ENCODE data around the gene MGMT. TPM values are rescaled to one million over a fixed set of nuclear protein-coding genes. Genes with fewer than 3 reads are reported as not detected.

Gene MGMT
- total and polyA plus RNA-seq, 2 donors (not counting 3 experiments of a cell fraction or from before 2014, with no cell fraction given) = 15.0 to 15.2 TPM

DNA sequence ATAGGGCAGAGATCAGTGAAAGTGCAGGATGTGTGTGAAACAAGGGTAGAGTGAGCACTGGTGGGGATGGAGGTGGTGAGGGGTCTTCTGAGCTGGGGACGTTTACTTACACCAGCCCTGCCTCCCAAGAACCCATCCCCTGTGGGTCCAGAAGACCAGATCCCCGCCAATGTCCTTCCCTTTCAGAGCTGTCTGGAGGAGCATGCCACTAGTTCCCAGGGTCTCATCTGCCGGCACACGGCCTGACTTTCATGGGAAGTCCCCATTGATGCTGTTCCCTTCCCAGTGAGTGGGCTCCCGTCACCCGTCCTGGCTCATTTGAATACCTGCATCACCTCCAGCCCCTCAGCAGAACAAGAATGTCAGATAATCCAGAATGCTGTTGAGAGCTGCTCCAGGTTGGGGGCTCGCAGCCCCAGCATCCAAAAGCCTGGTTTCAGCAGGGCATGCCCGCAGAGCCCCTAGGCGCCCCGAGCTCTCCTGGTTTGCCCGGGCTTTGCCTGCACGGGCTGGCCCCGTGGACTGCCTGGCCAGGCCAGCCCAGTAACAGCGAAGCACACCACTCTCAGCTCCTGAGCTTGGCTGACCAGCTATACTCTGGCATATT lies 246.7 kb downstream of the MGMT start:
- H3K9me1 ChIP-seq (replicated peaks; ENCODE audit: control insufficient read depth, extremely low read depth, insufficient read depth, low read length) = no peaks in the 10 kb centered on the region
- CTCF ChIA-PET = no interaction called here
- POLR2A ChIA-PET = no interaction called here

More for the DNA sequence above, 246.7 kb downstream of the MGMT start:
- Histone ChIP-seq H3K79me2 (ENCODE audit: control insufficient read depth, insufficient read depth, low read length) (no peaks in the 10 kb centered on the region), H3K9me3 (replicated peaks; ENCODE audit: control insufficient read depth, insufficient read depth, low read length) (peaks cover 3% of the 10 kb centered on the region), H3K36me3 (ENCODE audit: control insufficient read depth in 2 of 2, extremely low read depth in 1 of 2, insufficient read depth in 2 of 2, low read length in 2 of 2) (no peaks in the 10 kb centered on the region), H3K27ac (ENCODE audit: insufficient read depth, low read depth, low read length) (no peak overlapping the region), H3K4me2 (ENCODE audit: insufficient read depth, low read length) (no peak overlapping the region), H3K4me1 (ENCODE audit: control insufficient read depth, extremely low read depth, insufficient read depth, low read length) (no peaks in the 10 kb centered on the region), H3K4me3 (replicated peaks in 1 of 3; ENCODE audit: insufficient read depth in 1 of 3, low read depth in 1 of 3, low read length in 3 of 3) (no peak overlapping the region), H3K9ac (replicated peaks; ENCODE audit: extremely low read depth, insufficient read depth, low read length) (no peak overlapping the region), H3K27me3 (ENCODE audit: control insufficient read depth in 2 of 2, insufficient read depth in 2 of 2, low read length in 2 of 2) (no peaks in the 10 kb centered on the region), H4K20me1 (replicated peaks; ENCODE audit: control insufficient read depth, extremely low read depth, insufficient read depth, low read length) (no peaks in the 10 kb centered on the region), H2AFZ (ENCODE audit: low read depth, low read length) (no peak overlapping the region)
- intact Hi-C loops (cut with micrococcal nuclease) = no loop called here
- dilution Hi-C loops (cut with MboI; ENCODE audit: extremely low pct_ligation_motif_present, low sequenced_read_pairs) = no loop called here
- FAIRE-seq = no peak
- BruUV-seq (replicated peaks) = no TSS peak
- TF ChIP-seq EZH2 (IDR thresholded peaks at IDR 0.05; ENCODE audit: borderline replicate concordance, low read depth, low read length, severe bottlenecking) (no peak), JUN (IDR thresholded peaks at IDR 0.05; ENCODE audit: borderline replicate concordance, insufficient read depth, insufficient read length, low read depth) (no peak), POLR2A (IDR thresholded peaks at IDR 0.05; ENCODE audit: low read depth, low read length) (no peak), GATA2 (IDR thresholded peaks at IDR 0.05; ENCODE audit: insufficient read depth, insufficient read length, low read depth, low read length) (no peak), MYC (IDR thresholded peaks at IDR 0.05; ENCODE audit: low read depth, low read length) (no peak), POLR2AphosphoS5 (IDR thresholded peaks at IDR 0.05; ENCODE audit: insufficient read depth, low read depth, low read length) (no peak), FOS (IDR thresholded peaks at IDR 0.05; ENCODE audit: borderline replicate concordance, insufficient read depth, low read length) (no peak)
- TF ChIP-seq, protein P1, sequence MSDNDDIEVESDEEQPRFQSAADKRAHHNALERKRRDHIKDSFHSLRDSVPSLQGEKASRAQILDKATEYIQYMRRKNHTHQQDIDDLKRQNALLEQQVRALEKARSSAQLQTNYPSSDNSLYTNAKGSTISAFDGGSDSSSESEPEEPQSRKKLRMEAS (IDR thresholded peaks at IDR 0.05; ENCODE audit: insufficient read depth, insufficient read length) = no peak
- TF ChIP-seq, protein P2, sequence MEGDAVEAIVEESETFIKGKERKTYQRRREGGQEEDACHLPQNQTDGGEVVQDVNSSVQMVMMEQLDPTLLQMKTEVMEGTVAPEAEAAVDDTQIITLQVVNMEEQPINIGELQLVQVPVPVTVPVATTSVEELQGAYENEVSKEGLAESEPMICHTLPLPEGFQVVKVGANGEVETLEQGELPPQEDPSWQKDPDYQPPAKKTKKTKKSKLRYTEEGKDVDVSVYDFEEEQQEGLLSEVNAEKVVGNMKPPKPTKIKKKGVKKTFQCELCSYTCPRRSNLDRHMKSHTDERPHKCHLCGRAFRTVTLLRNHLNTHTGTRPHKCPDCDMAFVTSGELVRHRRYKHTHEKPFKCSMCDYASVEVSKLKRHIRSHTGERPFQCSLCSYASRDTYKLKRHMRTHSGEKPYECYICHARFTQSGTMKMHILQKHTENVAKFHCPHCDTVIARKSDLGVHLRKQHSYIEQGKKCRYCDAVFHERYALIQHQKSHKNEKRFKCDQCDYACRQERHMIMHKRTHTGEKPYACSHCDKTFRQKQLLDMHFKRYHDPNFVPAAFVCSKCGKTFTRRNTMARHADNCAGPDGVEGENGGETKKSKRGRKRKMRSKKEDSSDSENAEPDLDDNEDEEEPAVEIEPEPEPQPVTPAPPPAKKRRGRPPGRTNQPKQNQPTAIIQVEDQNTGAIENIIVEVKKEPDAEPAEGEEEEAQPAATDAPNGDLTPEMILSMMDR (IDR thresholded peaks at IDR 0.05; ENCODE audit: extremely low read depth in 1 of 2, insufficient read depth in 1 of 2, low read depth in 1 of 2, low read length in 2 of 2) = no peak
- no peak for DNase-seq (ENCODE audit: low read depth, low spot score)
